HCT116 (cell line): ENCODE results near the gene CACNA1A. TPM values are rescaled to one million over a fixed set of nuclear protein-coding genes. Genes with fewer than 3 reads are reported as not detected.

Experiments
- ATAC-seq: fragments of 200-7000 bp; cut with Tn5 transposase; 2 replicates; pipeline ENCODE4 v1.9.1; 2020; ENCODE audit warnings: mild to moderate bottlenecking, moderate library complexity
- BruUV-seq: library from RNA; stranded (reverse); fragments of 400-500 nt; replicated peaks from 2 replicates; lab custom pipeline; 2021; lab: Mats Ljungman, UMichigan
- CTCF ChIA-PET: fragments of 300-600 bp; sonication (Branson Sonifier 250); formaldehyde crosslinking; loops from one replicate; lab custom pipeline; 2021; ENCODE audit warnings: antibody characterized with exemption; lab: Charles Lee
- POLR2A ChIA-PET: fragments of 300-600, 350-600 bp; sonication (Branson Sonifier 250); formaldehyde crosslinking; loops from one replicate; lab custom pipeline; 2021; ENCODE audit warnings: antibody characterized with exemption; lab: Charles Lee
- RAD21 ChIA-PET, 2 experiments: fragments of 300-600 bp; sonication (Branson Sonifier 250); formaldehyde crosslinking; loops; one replicate each; lab custom pipeline; 2023; ENCODE audit warnings: low total read pairs in 2 of 2; ENCODE audit not compliant: uncharacterized antibody in 2 of 2, unreplicated experiment in 2 of 2, low non-redundant PET in 1 of 2; lab: Charles Lee
- DNase-seq: peaks from one replicate; pipeline ENCODE4 v3.0.0-alpha.2; 2010; ENCODE audit warnings: low read depth, low spot score
- H2AFZ ChIP-seq: fragments of 200-600 bp; shearing (Covaris generic), sonication (generic); 2 replicates; pipeline ENCODE4 v1.6.1; 2017; ENCODE audit warnings: low read depth, mixed run types, mixed read lengths, antibody characterized with exemption, low read length; ENCODE audit not compliant: poor library complexity, severe bottlenecking
- H3K27ac ChIP-seq: 2 replicates; pipeline ENCODE4 v1.5.1; 2012; ENCODE audit warnings: low read depth, low read length
- H3K27me3 ChIP-seq: fragments of 200-600 bp; sonication (generic); 2 replicates; pipeline ENCODE4 v1.6.1; 2016; ENCODE audit warnings: mixed run types, low read length, mixed read lengths; ENCODE audit not compliant: insufficient read depth
- H3K36me3 ChIP-seq, 2 experiments: fragments of 200-500 bp in 1 of 2; fragments of 200-600 bp in 1 of 2; sonication (Bioruptor generic) in 1 of 2; sonication (generic) in 1 of 2; 2 replicates each; pipeline versions ENCODE4 v1.5.1 to v1.6.1; 2014 to 2016; ENCODE audit warnings: low read length in 2 of 2, inconsistent platforms in 1 of 2, mixed read lengths in 1 of 2, mixed run types in 1 of 2; ENCODE audit not compliant: insufficient read depth in 2 of 2, control insufficient read depth in 1 of 2
- H3K4me1 ChIP-seq, 2 experiments: fragments of 200-600 bp in 1 of 2; sonication (generic) in 1 of 2; 2 replicates each; pipeline versions ENCODE4 v1.5.1 to v1.6.1; 2012 to 2017; ENCODE audit warnings: low read length in 2 of 2, inconsistent platforms in 1 of 2, mild to moderate bottlenecking in 1 of 2, mixed read lengths in 1 of 2, mixed run types in 1 of 2, moderate library complexity in 1 of 2; ENCODE audit not compliant: insufficient read depth in 2 of 2, control insufficient read depth in 1 of 2
- H3K4me2 ChIP-seq: fragments of 200-600 bp; sonication (generic); 2 replicates; pipeline ENCODE4 v1.6.1; 2017; ENCODE audit warnings: mixed run types, low read length, mixed read lengths
- H3K4me3 ChIP-seq, 2 experiments: fragments of 200-600 bp in 1 of 2; sonication (generic) in 1 of 2; replicated peaks in 1 of 2; 2 replicates each; pipeline ENCODE4 v1.5.1; 2011 to 2016; ENCODE audit warnings: low read length in 2 of 2, control low read depth in 1 of 2, low read depth in 1 of 2, mild to moderate bottlenecking in 1 of 2, mixed read lengths in 1 of 2, mixed run types in 1 of 2
- H3K79me2 ChIP-seq: fragments of 200-600 bp; sonication (generic); 2 replicates; pipeline ENCODE4 v1.6.1; 2017; ENCODE audit warnings: mild to moderate bottlenecking, mixed run types, low read length, moderate library complexity, mixed read lengths; ENCODE audit not compliant: insufficient read depth
- H3K9ac ChIP-seq: fragments of 200-600 bp; sonication (generic); 2 replicates; pipeline ENCODE4 v1.6.1; 2016; ENCODE audit warnings: low read length, mixed read lengths
- H3K9me2 ChIP-seq: fragments of 200-600 bp; sonication (generic), shearing (Covaris generic); 2 replicates; pipeline ENCODE4 v1.6.1; 2017; ENCODE audit warnings: mixed run types, mild to moderate bottlenecking, moderate library complexity; ENCODE audit not compliant: insufficient read depth
- H3K9me3 ChIP-seq, 2 experiments: fragments of 200-500 bp in 1 of 2; fragments of 200-600 bp in 1 of 2; sonication (Bioruptor generic) in 1 of 2; sonication (generic) in 1 of 2; 2 replicates each; pipeline ENCODE4 v1.6.1; 2014 to 2017; ENCODE audit warnings: low read length in 2 of 2, mixed read lengths in 2 of 2, inconsistent platforms in 1 of 2, low read depth in 1 of 2, mild to moderate bottlenecking in 1 of 2, mixed run types in 1 of 2, moderate library complexity in 1 of 2; ENCODE audit not compliant: control insufficient read depth in 1 of 2, insufficient read depth in 1 of 2
- H4K20me1 ChIP-seq: fragments of 200-600 bp; sonication (generic), shearing (Covaris generic); 2 replicates; pipeline ENCODE4 v1.6.1; 2017; ENCODE audit warnings: mixed run types, mild to moderate bottlenecking, moderate library complexity; ENCODE audit not compliant: insufficient read depth
- ATF3 ChIP-seq: IDR thresholded peaks from 2 replicates; pipeline ENCODE4 v1.6.1; 2012
- CBX3 ChIP-seq: IDR thresholded peaks from 2 replicates; pipeline ENCODE4 v1.6.1; 2012; ENCODE audit warnings: low read depth
- CEBPB ChIP-seq: IDR thresholded peaks from 2 replicates; pipeline ENCODE4 v1.6.1; 2012; ENCODE audit warnings: low read depth
- EGR1 ChIP-seq: IDR thresholded peaks from 2 replicates; pipeline ENCODE4 v1.6.1; 2012; ENCODE audit warnings: low read depth
- FOSL1 ChIP-seq: IDR thresholded peaks from 2 replicates; pipeline ENCODE4 v1.6.1; 2012; ENCODE audit warnings: low read depth
- MAX ChIP-seq: IDR thresholded peaks from 2 replicates; pipeline ENCODE4 v1.6.1; 2012
- POLR2AphosphoS5 ChIP-seq: IDR thresholded peaks from 2 replicates; pipeline ENCODE4 v1.6.1; 2011; ENCODE audit warnings: mild to moderate bottlenecking, low read depth, low read length, moderate library complexity
- REST ChIP-seq: IDR thresholded peaks from 2 replicates; pipeline ENCODE4 v1.6.1; 2012; ENCODE audit warnings: low read depth
- SIN3A ChIP-seq: IDR thresholded peaks from 2 replicates; pipeline ENCODE4 v1.6.1; 2012; ENCODE audit warnings: low read depth
- SRF ChIP-seq: IDR thresholded peaks from 2 replicates; pipeline ENCODE4 v1.6.1; 2012; ENCODE audit warnings: low read depth
- TCF7L2 ChIP-seq: IDR thresholded peaks from 2 replicates; pipeline ENCODE4 v1.7.0; 2011; ENCODE audit warnings: borderline replicate concordance, inconsistent platforms; ENCODE audit not compliant: insufficient read depth, insufficient read length; ENCODE audit errors: extremely low read depth
- intact Hi-C: fragments of 100-400 bp; cut with micrococcal nuclease; formaldehyde crosslinking; loops from 2 replicates; pipeline ENCODE4 v1.10.0; 2022
- total RNA-seq: library from RNA; stranded (reverse); gene quantifications from one replicate; pipeline ENCODE4 v1.2.1, GENCODE V29; 2021; ENCODE audit not compliant: unreplicated experiment

The CACNA1A gene
- total RNA-seq, 1 experiment from 2014 or later, result 7.5 TPM

GRCh38 chr19:13275016-13275722, 231.1 kb downstream of the CACNA1A start:
- intact Hi-C loops, result loop anchor here (10.0 kb wide), 1 partner anchor 450 kb away; no protein-coding TSS in a partner anchor
- no TSS peak for BruUV-seq
- H3K27ac ChIP-seq, result no peak overlapping the region
- H3K9me2 ChIP-seq, result no peaks in the 10 kb centered on the region
- no peak for TF ChIP-seq TCF7L2
- no peak for TF ChIP-seq REST
- TF ChIP-seq POLR2AphosphoS5, result no peak
- TF ChIP-seq EGR1, result no peak
- no peak for TF ChIP-seq ATF3
- TF ChIP-seq FOSL1, result no peak
- TF ChIP-seq CEBPB, result no peak
- no peak for TF ChIP-seq SIN3A
- TF ChIP-seq MAX, result no peak
- TF ChIP-seq CBX3, result no peak
- TF ChIP-seq SRF, result no peak
- TF ChIP-seq, all 23 proteins: peak for 0
- Histone ChIP-seq H3K4me3 (no peak overlapping the region), H4K20me1 (no peaks in the 10 kb centered on the region), H3K27me3 (no peaks in the 10 kb centered on the region), H3K36me3 (no peaks in the 10 kb centered on the region), H3K4me1 (peaks cover 0 to 20% of the 10 kb centered on the region in 2 experiments; a peak in 3 of 4 replicates), H3K9ac (no peak overlapping the region), H3K79me2 (no peaks in the 10 kb centered on the region), H2AFZ (no peak overlapping the region), H3K9me3 (no peaks in the 10 kb centered on the region; a peak in 1 of 4 replicates), H3K4me2 (no peak overlapping the region)
- DNase-seq (no peak), ATAC-seq (no peak)
- POLR2A ChIA-PET, result no interaction called here
- CTCF ChIA-PET, result no interaction called here
- RAD21 ChIA-PET, result no interaction called here
